ELF-1 (cell line): ENCODE data around the gene MRGPRG.
A peak's percentile ranks its signal among the peaks of the same experiment; 100 is the strongest.

Experiments used
- DNase-seq: peaks from one replicate; pipeline ENCODE4 v3.0.0-alpha.2; 2016; ENCODE audit warnings: low read depth, low spot score

The MRGPRG gene

GRCh38 chr11:3225826-3226750 is 7.5 kb upstream of the MRGPRG start:
- DNase-seq, result no peak

- DNase-seq, result peak; percentile 69
Measured at GRCh38 chr11:3225159-3225758, 6.6 kb upstream of the MRGPRG start.

- DNase-seq, result peak; percentile 50
Measured at GRCh38 chr11:3224401-3225057, 5.9 kb upstream of the MRGPRG start.

- peak; percentile 69 for DNase-seq
Measured at GRCh38 chr11:3223932-3224381, 5.3 kb upstream of the MRGPRG start.

- DNase-seq, result no peak
Measured at GRCh38 chr11:3222941-3223915, 4.6 kb upstream of the MRGPRG start.

GRCh38 chr11:3222003-3222855 is 3.6 kb upstream of the MRGPRG start:
- no peak for DNase-seq

GRCh38 chr11:3221408-3222002 is 2.9 kb upstream of the MRGPRG start:
- DNase-seq, result no peak

- no peak for DNase-seq
Measured at GRCh38 chr11:3220521-3221407, 2.2 kb upstream of the MRGPRG start.

GRCh38 chr11:3220101-3220500 is 1.5 kb upstream of the MRGPRG start:
- DNase-seq, result no peak

GRCh38 chr11:3219281-3219892 is 774 bp upstream of the MRGPRG start:
- no peak for DNase-seq

GRCh38 chr11:3217818-3218482 is 663 bp downstream of the MRGPRG start:
- no peak for DNase-seq

GRCh38 chr11:3216027-3216525 is 2.5 kb downstream of the MRGPRG start:
- no peak for DNase-seq

- no peak for DNase-seq
Measured at GRCh38 chr11:3215346-3216026, 3.1 kb downstream of the MRGPRG start.

- no peak for DNase-seq
Measured at GRCh38 chr11:3214420-3214699, 4.3 kb downstream of the MRGPRG start.

GRCh38 chr11:3213659-3214419 is 4.8 kb downstream of the MRGPRG start:
- no peak for DNase-seq

- no peak for DNase-seq
Measured at GRCh38 chr11:3208272-3208671, 10.3 kb downstream of the MRGPRG start.
